Duodenal mucosa (tissue), 2 donors: ENCODE results near the gene ARSB.
"Not testable (repeated sequence)": the region's sequence is repeated elsewhere in the genome, so short reads cannot be mapped to it uniquely, and the experiment has no call there.

Experiments used
- H3K27ac ChIP-seq: one replicate; pipeline ENCODE4 v1.7.0; 2013; ENCODE audit warnings: low read depth, low read length
- H3K27me3 ChIP-seq, 2 donors: one replicate each; pipeline ENCODE4 v1.7.0; 2013; ENCODE audit warnings: low read length in 2 of 2, control low read depth in 1 of 2; ENCODE audit not compliant: insufficient read depth in 2 of 2, control insufficient read depth in 1 of 2
- H3K36me3 ChIP-seq, 2 donors: one replicate each; pipeline ENCODE4 v1.7.0; 2013; ENCODE audit warnings: low read length in 2 of 2, control low read depth in 1 of 2; ENCODE audit not compliant: insufficient read depth in 2 of 2, control insufficient read depth in 1 of 2
- H3K4me1 ChIP-seq, 2 donors: one replicate each; pipeline ENCODE4 v1.7.0; 2013; ENCODE audit warnings: low read length in 2 of 2, control low read depth in 1 of 2; ENCODE audit not compliant: insufficient read depth in 2 of 2, control insufficient read depth in 1 of 2
- H3K4me3 ChIP-seq, 2 donors: one replicate each; pipeline ENCODE4 v1.7.0; 2013; ENCODE audit warnings: low read length in 2 of 2, low read depth in 1 of 2
- H3K9ac ChIP-seq, 2 donors: one replicate each; pipeline ENCODE4 v1.7.0; 2013; ENCODE audit warnings: low read length in 2 of 2, low read depth in 1 of 2
- H3K9me3 ChIP-seq, 2 donors: one replicate each; pipeline ENCODE4 v1.7.0; 2013; ENCODE audit warnings: low read length in 2 of 2, control low read depth in 1 of 2; ENCODE audit not compliant: control insufficient read depth in 1 of 2

Gene ARSB

DNA sequence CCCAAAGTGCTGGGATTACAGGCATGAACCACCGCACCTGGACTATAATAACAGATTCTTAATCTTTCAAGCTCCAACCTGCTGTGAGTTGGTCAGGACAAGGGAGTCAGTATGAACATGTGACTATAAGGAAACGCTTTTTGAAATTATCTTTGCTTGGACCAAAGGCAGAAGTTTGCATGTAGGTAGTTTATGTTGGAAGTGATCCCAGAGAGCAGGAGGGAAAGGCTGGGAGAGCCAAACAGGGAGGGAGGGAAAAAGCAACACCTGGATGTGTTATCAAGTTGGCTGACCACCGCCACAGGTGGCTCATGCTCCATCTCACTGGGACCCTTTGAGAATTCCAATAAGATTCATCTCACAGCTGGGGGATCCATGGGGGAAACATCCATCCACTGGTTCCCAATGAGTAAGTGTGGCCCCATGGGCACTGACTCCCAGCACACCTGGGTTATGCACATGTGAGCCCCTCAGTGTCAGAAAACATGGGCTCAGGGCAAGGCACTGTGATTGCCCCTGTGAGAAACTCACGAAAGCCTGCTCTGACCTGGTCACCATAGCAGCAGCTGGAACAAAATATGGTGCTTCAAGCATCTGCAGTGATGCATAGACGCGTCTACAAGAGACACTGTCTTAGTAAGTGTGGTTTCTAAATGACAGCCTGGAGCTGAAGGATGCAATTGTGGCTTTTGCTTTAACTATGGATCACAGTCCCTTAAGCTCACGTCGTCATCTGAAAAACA is 62.1 kb downstream of the ARSB start:
- H3K9me3 ChIP-seq, result no peaks in the 10 kb centered on the region
- H3K4me3 ChIP-seq, result no peak overlapping the region
- no peaks in the 10 kb centered on the region for H3K4me1 ChIP-seq
- H3K27ac ChIP-seq, result no peak overlapping the region
- H3K9ac ChIP-seq, result no peak overlapping the region
- H3K36me3 ChIP-seq, result no peaks in the 10 kb centered on the region
- H3K27me3 ChIP-seq, result no peaks in the 10 kb centered on the region

GRCh38 chr5:78920604-78921003 is 64.5 kb downstream of the ARSB start:
- H3K27me3 ChIP-seq, result no peaks in the 10 kb centered on the region
- H3K9me3 ChIP-seq, result no peaks in the 10 kb centered on the region
- no peak overlapping the region for H3K9ac ChIP-seq
- H3K4me3 ChIP-seq, result no peak overlapping the region
- no peaks in the 10 kb centered on the region for H3K36me3 ChIP-seq
- H3K4me1 ChIP-seq, result no peaks in the 10 kb centered on the region
- no peak overlapping the region for H3K27ac ChIP-seq

DNA sequence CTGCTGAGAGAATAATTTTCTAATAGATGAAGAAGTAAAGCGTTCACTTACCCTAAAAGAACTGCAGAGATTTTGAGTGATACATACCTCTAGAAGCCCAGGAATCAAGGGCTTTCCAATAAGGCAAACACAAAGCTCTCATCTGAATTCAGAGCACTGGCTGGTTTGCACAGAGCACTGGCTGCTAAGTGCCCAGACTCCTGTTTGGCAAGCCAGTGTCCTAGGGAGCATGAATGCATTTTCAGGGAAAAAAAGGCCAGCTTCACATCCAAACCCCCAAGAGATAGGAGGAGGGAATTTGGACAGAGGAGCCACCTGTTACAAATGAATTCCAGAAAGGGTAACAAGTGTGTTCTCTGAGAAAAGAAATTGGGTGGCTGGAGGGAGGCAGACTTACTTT is 65.3 kb downstream of the ARSB start:
- no peak overlapping the region for H3K9ac ChIP-seq
- no peaks in the 10 kb centered on the region for H3K9me3 ChIP-seq
- no peak overlapping the region for H3K4me3 ChIP-seq
- no peak overlapping the region for H3K27ac ChIP-seq
- no peaks in the 10 kb centered on the region for H3K4me1 ChIP-seq
- H3K36me3 ChIP-seq, result no peaks in the 10 kb centered on the region
- no peaks in the 10 kb centered on the region for H3K27me3 ChIP-seq

- H3K27me3 ChIP-seq, result no peaks in the 10 kb centered on the region
- H3K36me3 ChIP-seq, result no peaks in the 10 kb centered on the region
- no peak overlapping the region for H3K9ac ChIP-seq
- H3K9me3 ChIP-seq, result no peaks in the 10 kb centered on the region
- H3K4me1 ChIP-seq, result no peaks in the 10 kb centered on the region
- H3K27ac ChIP-seq, result no peak overlapping the region
- no peak overlapping the region for H3K4me3 ChIP-seq
These were observed 69.1 kb downstream of the ARSB start for GRCh38 chr5:78916044-78916443.

DNA sequence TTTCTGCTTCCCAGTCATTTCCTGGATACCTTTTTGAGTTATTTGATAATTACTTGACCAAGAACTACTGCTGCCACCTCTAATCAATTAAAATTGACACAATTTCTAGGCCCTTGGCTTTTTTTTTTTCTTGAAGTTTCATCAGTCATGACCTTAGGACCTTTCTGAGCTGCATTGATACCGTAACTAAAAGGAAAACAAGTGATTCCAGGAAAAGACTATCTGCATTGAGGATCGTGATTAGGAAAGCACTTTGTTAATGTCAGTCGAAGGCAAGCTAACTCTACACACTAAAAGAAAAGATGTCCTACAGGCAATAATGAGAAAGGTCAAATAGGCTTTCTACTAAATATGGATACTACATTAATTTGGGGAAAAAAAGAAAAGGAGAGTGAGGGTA is 69.9 kb downstream of the ARSB start:
- Histone ChIP-seq H3K9ac (no peak overlapping the region), H3K9me3 (no peaks in the 10 kb centered on the region), H3K36me3 (no peaks in the 10 kb centered on the region), H3K27ac (no peak overlapping the region), H3K27me3 (no peaks in the 10 kb centered on the region), H3K4me1 (no peaks in the 10 kb centered on the region), H3K4me3 (no peak overlapping the region)

- Histone ChIP-seq H3K27me3 (no peaks in the 10 kb centered on the region), H3K4me3 (no peak overlapping the region), H3K36me3 (no peaks in the 10 kb centered on the region), H3K27ac (no peak overlapping the region), H3K4me1 (peaks cover 12 to 16% of the 10 kb centered on the region in 2 donors), H3K9ac (no peak overlapping the region), H3K9me3 (no peaks in the 10 kb centered on the region)
These were observed 72.3 kb downstream of the ARSB start for GRCh38 chr5:78912811-78913210.

DNA sequence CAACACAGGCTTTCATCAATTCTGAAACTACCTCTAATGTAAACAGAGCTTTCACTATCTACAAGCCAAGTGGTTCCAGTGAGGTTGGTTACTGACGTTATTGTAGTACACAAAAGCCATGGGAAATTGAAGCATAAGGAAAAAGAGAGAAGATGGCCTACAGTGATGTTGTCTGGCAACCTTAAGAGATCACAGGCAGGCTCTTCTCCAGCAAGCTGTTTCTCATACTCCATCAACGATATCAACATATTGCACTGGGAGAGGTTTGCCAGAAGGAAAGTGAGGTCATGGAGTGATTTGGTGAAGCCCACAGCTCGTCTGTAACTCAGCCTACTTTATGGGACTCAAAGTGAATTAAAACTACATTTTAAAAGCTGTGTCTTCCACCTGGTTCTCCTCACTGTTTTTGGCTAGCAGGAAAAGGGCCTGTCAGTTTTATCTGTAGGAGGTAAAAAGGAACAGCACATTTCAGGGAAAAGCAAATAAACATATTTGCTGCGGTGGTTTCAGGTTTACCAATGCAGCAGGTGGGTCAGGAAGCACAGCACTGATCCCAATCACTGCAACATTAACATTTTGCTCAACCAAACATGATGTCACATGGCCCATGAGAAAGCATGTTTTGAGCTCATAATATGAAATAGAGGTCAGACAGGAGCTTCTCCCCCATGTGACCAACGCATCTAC is 72.9 kb downstream of the ARSB start:
- Histone ChIP-seq H3K4me3 (no peak overlapping the region), H3K9me3 (no peaks in the 10 kb centered on the region), H3K27ac (no peak overlapping the region), H3K27me3 (no peaks in the 10 kb centered on the region), H3K4me1 (peaks cover 15 to 19% of the 10 kb centered on the region in 2 donors), H3K36me3 (no peaks in the 10 kb centered on the region), H3K9ac (no peak overlapping the region)

DNA sequence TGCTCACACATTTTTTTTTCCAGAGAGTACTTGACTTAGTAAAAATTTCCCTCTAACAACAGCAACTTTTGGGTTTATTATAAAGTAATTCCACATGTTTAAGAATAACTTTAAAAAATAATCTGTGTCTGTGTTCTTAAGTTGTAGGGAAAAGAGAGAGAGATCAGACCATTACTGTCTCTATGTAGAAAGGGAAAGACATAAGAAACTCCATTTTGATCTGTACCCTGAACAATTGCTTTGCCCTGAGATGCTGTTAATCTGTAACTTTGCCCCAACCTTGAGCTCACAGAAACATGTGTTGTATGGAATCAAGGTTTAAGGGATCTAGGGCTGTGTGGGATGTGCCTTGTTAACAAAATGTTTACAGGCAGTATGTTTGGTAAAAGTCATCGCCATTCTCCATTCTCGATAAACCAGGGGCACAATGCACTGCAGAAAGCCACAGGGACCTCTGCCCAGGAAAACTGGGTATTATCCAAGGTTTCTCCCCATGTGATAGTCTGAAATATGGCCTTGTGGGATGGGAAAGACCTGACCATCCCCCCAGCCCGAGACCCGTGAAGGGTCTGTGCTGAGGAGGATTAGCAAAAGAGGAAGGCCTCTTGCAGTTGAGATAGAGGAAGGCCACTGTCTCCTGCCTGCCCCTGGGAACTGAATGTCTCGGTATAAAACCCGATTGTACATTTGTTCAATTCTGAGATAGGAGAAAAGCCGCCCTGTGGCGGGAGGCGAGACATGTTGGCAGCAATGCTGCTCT is 75.7 kb downstream of the ARSB start:
- H3K4me3 ChIP-seq, H3K27me3 ChIP-seq, H3K36me3 ChIP-seq, H3K9me3 ChIP-seq, H3K9ac ChIP-seq, H3K27ac ChIP-seq: not testable (repeated sequence)
- H3K4me1 ChIP-seq, result peaks cover 15 to 25% of the 10 kb centered on the region in 2 donors

DNA sequence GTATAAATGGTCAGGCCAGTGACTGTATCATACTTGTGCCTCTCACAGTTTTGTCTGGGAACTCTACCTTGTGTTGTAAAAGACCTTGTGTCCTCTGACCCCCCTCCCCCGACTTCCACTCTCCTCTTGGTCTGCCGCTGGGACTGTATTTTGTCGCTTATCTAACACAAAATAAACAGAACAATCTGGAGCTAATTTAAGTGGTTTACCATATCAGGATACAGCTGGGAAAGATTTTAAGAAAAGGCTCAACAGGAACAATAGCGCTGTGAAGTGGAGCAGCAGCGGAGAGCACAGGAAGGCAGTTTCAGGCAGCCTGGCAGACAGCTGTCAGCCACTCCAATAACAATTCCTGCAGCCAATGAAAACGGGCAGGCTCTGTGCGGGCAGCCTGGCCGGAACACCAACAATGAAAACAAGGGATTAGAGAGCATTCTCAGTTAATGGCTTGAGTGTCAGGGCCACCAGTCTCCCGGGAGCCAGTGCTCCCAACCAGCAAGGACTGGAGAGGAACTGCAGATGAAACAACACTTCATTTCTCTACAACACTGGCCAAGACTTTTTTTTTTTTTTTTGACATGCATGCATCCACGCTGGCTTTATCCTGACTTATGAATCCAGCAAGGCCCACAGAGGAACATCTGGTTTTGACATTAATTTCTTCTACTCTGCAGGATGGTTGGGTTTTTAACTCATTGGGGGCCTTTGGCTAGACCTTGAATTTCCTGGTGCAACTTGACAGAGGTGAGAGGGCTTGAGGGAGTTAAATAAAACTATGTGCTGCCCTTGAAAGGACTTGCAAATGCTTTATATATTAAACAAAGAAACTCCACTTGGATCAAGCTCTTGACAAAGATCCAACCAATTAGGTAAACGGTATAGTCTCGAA is 76.7 kb downstream of the ARSB start:
- no peak overlapping the region for H3K27ac ChIP-seq
- no peaks in the 10 kb centered on the region for H3K36me3 ChIP-seq
- H3K9me3 ChIP-seq, result no peaks in the 10 kb centered on the region
- no peaks in the 10 kb centered on the region for H3K27me3 ChIP-seq
- peak overlapping the region; percentile 26 to 43 for H3K4me3 ChIP-seq
- H3K9ac ChIP-seq, result no peak overlapping the region
- H3K4me1 ChIP-seq, result peaks cover 15 to 25% of the 10 kb centered on the region in 2 donors
